ENCODE measurements around the gene HIPK2. TPM values are rescaled to one million over a fixed set of nuclear protein-coding genes. Genes with fewer than 3 reads are reported as not detected.

HIPK2 gene
- total and polyA plus RNA-seq, 2 of the 4 experiments (the other 2 are of a cell fraction) = 22.0 to 27.1 TPM

GRCh38 chr7:139631520-139632031, 146.2 kb downstream of the HIPK2 start:
- H3K9ac ChIP-seq (ENCODE audit: low read depth, low read length) = no peak overlapping the region
- no peak overlapping the region for H3K4me2 ChIP-seq (ENCODE audit: low read depth, low read length)
- H3K9me1 ChIP-seq (ENCODE audit: insufficient read depth, low read length) = peaks cover 19% of the 10 kb centered on the region
- BruUV-seq (replicated peaks) = no TSS peak
- H3K9me3 ChIP-seq (ENCODE audit: control insufficient read depth, insufficient read depth, low read length) = 0 out of 2 replicates have a peak, but pooled peaks cover 3% of the 10 kb centered on the region
- ChIA-PET POLR2A (ENCODE audit: unreplicated experiment) (no interaction called here), CTCF (interaction anchor here (1.0 kb wide), 1 partner anchor 16 kb away, joined by 3 read pairs; no protein-coding TSS in a partner anchor)
- WGBS, 2 experiments (ENCODE audit: extremely low coverage in 2 of 2, insufficient read length in 1 of 2) = no CpG with 5 or more reads among the region's 5 CpGs
- H3K4ac ChIP-seq (ENCODE audit: low read depth, low read length) = no peak overlapping the region
- H3K4me3 ChIP-seq (ENCODE audit: insufficient read depth, low read depth, low read length) = no peak overlapping the region
- intact Hi-C loops (cut with micrococcal nuclease) (no loop called here), in situ Hi-C loops (cut with MboI; ENCODE audit: low sequenced_read_pairs) (no loop called here), dilution Hi-C loops (cut with HindIII; ENCODE audit: low sequenced_read_pairs, unreplicated experiment) (no loop called here)
- H4K20me1 ChIP-seq (ENCODE audit: insufficient read depth, low read length) = peaks cover 62% of the 10 kb centered on the region
- no peak overlapping the region for H3K18ac ChIP-seq (ENCODE audit: low read depth, low read length)
- TF ChIP-seq CTCF (conservative IDR thresholded peaks at IDR 0.05; ENCODE audit: low read depth, low read length) = no peak
- no peak overlapping the region for H4K8ac ChIP-seq (ENCODE audit: low read depth in 2 of 2, low read length in 2 of 2)
- no peak overlapping the region for H3K14ac ChIP-seq (replicated peaks; ENCODE audit: low read depth, low read length)
- no peak overlapping the region for H4K5ac ChIP-seq (ENCODE audit: low read depth, low read length)
- H2BK5ac ChIP-seq (ENCODE audit: low read depth, low read length, poor library complexity, severe bottlenecking) = no peak overlapping the region
- no peak overlapping the region for H2AFZ ChIP-seq (replicated peaks; ENCODE audit: low read length, poor library complexity)
- H3K23ac ChIP-seq (ENCODE audit: low read depth, low read length) = no peak overlapping the region
- DNase-seq (no peak), ATAC-seq (ENCODE audit: low read depth) (no peak)
- no peak overlapping the region for H2BK120ac ChIP-seq (ENCODE audit: low read depth, low read length)
- no peaks in the 10 kb centered on the region; the same call in 1 of the 2 replicates for H3K4me1 ChIP-seq (ENCODE audit: control insufficient read depth, insufficient read depth, low read length)
- H3K36me3 ChIP-seq (ENCODE audit: control insufficient read depth, insufficient read depth, low read length) = peaks cover 61% of the 10 kb centered on the region
- no peak overlapping the region for H2AK9ac ChIP-seq (replicated peaks; ENCODE audit: low read depth, low read length, poor library complexity)
- no peak overlapping the region for H4K91ac ChIP-seq (ENCODE audit: insufficient read depth, low read depth, low read length)
- no peak overlapping the region for H3K27ac ChIP-seq (ENCODE audit: insufficient read depth, low read length)
- peaks cover 48 to 81% of the 10 kb centered on the region in 2 experiments for H3K79me1 ChIP-seq (ENCODE audit: low read depth in 1 of 2, low read length in 2 of 2)
- H3K27me3 ChIP-seq (ENCODE audit: control insufficient read depth, insufficient read depth, low read length) = no peaks in the 10 kb centered on the region
- H2BK20ac ChIP-seq (ENCODE audit: low read depth, low read length) = no peak overlapping the region
- H2AK5ac ChIP-seq (ENCODE audit: low read depth, low read length) = no peak overlapping the region
- H2BK15ac ChIP-seq (ENCODE audit: low read depth, low read length) = no peak overlapping the region
- no peak overlapping the region for H3K56ac ChIP-seq (ENCODE audit: extremely low read depth, insufficient read depth, low read length)

Measured in IMR-90 (cell line).